Panc1 (cell line): ENCODE results near the gene SPIRE1. TPM values are rescaled to one million over a fixed set of nuclear protein-coding genes. Genes with fewer than 3 reads are reported as not detected.
"Not testable (repeated sequence)": the region's sequence is repeated elsewhere in the genome, so short reads cannot be mapped to it uniquely, and the experiment has no call there.

Experiments used
- ATAC-seq: fragments of 200-7000 bp; cut with Tn5 transposase; 2 replicates; pipeline ENCODE4 v1.9.1; 2020; ENCODE audit warnings: mild to moderate bottlenecking, moderate library complexity
- BruUV-seq: library from RNA; stranded (reverse); fragments of 400-500 nt; replicated peaks from 2 replicates; lab custom pipeline; 2021; lab: Mats Ljungman, UMichigan
- CTCF ChIA-PET: fragments of 300-600 bp; sonication (Branson Sonifier 250); formaldehyde crosslinking; loops from one replicate; lab custom pipeline; 2022; ENCODE audit warnings: antibody characterized with exemption; lab: Charles Lee
- POLR2A ChIA-PET: fragments of 300-600 bp; sonication (Branson Sonifier 250); formaldehyde crosslinking; loops from one replicate; lab custom pipeline; 2022; ENCODE audit warnings: antibody characterized with exemption; lab: Charles Lee
- DNase-seq: peaks from one replicate; pipeline ENCODE4 v3.0.0-alpha.2; 2010; ENCODE audit warnings: low read depth, low spot score
- H3K27ac ChIP-seq: 2 replicates; pipeline ENCODE4 v1.5.1; 2011; ENCODE audit warnings: mild to moderate bottlenecking, low read length, inconsistent platforms
- H3K27me3 ChIP-seq: fragments of 200-500 bp; sonication (Bioruptor generic); 2 replicates; pipeline ENCODE4 v1.6.0; 2014; ENCODE audit warnings: low read length, inconsistent platforms; ENCODE audit not compliant: control insufficient read depth, insufficient read depth
- H3K36me3 ChIP-seq: fragments of 200-500 bp; sonication (Bioruptor generic); 2 replicates; pipeline ENCODE4 v1.5.1; 2014; ENCODE audit warnings: inconsistent platforms, mild to moderate bottlenecking, low read length, moderate library complexity; ENCODE audit not compliant: control insufficient read depth, insufficient read depth
- H3K4me1 ChIP-seq: 2 replicates; pipeline ENCODE4 v1.5.1; 2011; ENCODE audit warnings: inconsistent platforms, mild to moderate bottlenecking, low read length, moderate library complexity; ENCODE audit not compliant: control insufficient read depth, insufficient read depth
- H3K4me3 ChIP-seq, 2 experiments: 2 replicates each; pipeline ENCODE4 v1.5.1; 2011 to 2012; ENCODE audit warnings: low read depth in 2 of 2, low read length in 2 of 2, mild to moderate bottlenecking in 2 of 2, inconsistent platforms in 1 of 2, moderate library complexity in 1 of 2
- H3K9me3 ChIP-seq: fragments of 200-500 bp; sonication (Bioruptor generic); 2 replicates; pipeline ENCODE4 v1.5.1; 2014; ENCODE audit warnings: low read depth, mild to moderate bottlenecking, inconsistent platforms, low read length, moderate library complexity; ENCODE audit not compliant: control insufficient read depth, insufficient read depth
- POLR2AphosphoS5 ChIP-seq: IDR thresholded peaks from 2 replicates; pipeline ENCODE4 v1.6.1; 2012; ENCODE audit warnings: mild to moderate bottlenecking, low read depth, low read length, moderate library complexity
- SIN3A ChIP-seq: IDR thresholded peaks from 2 replicates; pipeline ENCODE4 v1.6.1; 2012; ENCODE audit warnings: low read depth, mild to moderate bottlenecking, low read length, moderate library complexity, borderline replicate concordance; ENCODE audit not compliant: insufficient read depth
- TCF7L2 ChIP-seq: IDR thresholded peaks from 2 replicates; pipeline ENCODE4 v1.6.1; 2011; ENCODE audit warnings: mild to moderate bottlenecking, low read depth, low read length, inconsistent platforms
- in situ Hi-C: cut with HindIII; loops from 2 replicates; pipeline ENCODE4 v1.10.0; 2016; ENCODE audit warnings: low sequenced_read_pairs, low pct_unique_long_range_greater_than_20kb
- intact Hi-C: fragments of 100-400 bp; cut with micrococcal nuclease; formaldehyde crosslinking; loops from one replicate; pipeline ENCODE4 v1.10.0; 2022; ENCODE audit not compliant: unreplicated experiment
- total RNA-seq: library from RNA; stranded (reverse); gene quantifications from one replicate; pipeline ENCODE4 v1.2.1, GENCODE V29; 2021; ENCODE audit not compliant: unreplicated experiment
- TF ChIP-seq, protein P1 (sequence below), 2 experiments: IDR thresholded peaks; 2 replicates each; pipeline ENCODE4 v1.6.1; 2011 to 2012; ENCODE audit warnings: low read depth in 2 of 2, control low read depth in 1 of 2, low read length in 1 of 2, mild to moderate bottlenecking in 1 of 2, moderate library complexity in 1 of 2; ENCODE audit not compliant: insufficient read depth in 1 of 2
- TF ChIP-seq, protein P2 (sequence below): fragments of 450-650 bp; IDR thresholded peaks from 2 replicates; pipeline ENCODE4 v1.5.1; 2017; ENCODE audit warnings: mild to moderate bottlenecking

The SPIRE1 gene
- total RNA-seq, 1 experiment from 2014 or later, result 45.5 TPM

DNA sequence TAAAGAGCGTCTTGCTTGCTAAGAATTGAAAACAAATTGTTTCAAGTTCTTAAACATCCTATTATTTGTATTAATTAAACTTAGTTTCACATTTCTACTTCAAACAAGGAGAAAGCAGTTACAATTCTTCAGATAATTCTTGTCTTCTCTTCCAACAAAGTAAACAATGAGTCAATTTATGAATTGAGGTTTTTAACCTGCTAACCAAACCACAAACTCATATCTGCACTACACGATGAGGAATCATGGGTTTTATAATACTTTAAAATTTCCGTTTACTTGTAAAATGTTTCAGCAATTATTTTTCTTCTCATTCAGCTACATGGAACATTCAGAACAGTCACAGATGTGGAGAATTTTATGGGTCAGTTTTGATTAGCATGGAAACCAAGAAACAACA, 114.2 kb downstream of the SPIRE1 start:
- Histone ChIP-seq H3K9me3 (no peaks in the 10 kb centered on the region; the same call in 1 of the 2 replicates), H3K4me1 (no peaks in the 10 kb centered on the region), H3K4me3 (no peak overlapping the region), H3K36me3 (no peaks in the 10 kb centered on the region), H3K27me3 (no peaks in the 10 kb centered on the region), H3K27ac (no peak overlapping the region)
- in situ Hi-C loops, result no loop called here
- no TSS peak for BruUV-seq
- POLR2A ChIA-PET, result no interaction called here
- intact Hi-C loops, result no loop called here
- ATAC-seq (no peak), DNase-seq (no peak)
- CTCF ChIA-PET, result no interaction called here
- TF ChIP-seq TCF7L2 (no peak), SIN3A (no peak), POLR2AphosphoS5 (no peak)
- TF ChIP-seq, protein P1, sequence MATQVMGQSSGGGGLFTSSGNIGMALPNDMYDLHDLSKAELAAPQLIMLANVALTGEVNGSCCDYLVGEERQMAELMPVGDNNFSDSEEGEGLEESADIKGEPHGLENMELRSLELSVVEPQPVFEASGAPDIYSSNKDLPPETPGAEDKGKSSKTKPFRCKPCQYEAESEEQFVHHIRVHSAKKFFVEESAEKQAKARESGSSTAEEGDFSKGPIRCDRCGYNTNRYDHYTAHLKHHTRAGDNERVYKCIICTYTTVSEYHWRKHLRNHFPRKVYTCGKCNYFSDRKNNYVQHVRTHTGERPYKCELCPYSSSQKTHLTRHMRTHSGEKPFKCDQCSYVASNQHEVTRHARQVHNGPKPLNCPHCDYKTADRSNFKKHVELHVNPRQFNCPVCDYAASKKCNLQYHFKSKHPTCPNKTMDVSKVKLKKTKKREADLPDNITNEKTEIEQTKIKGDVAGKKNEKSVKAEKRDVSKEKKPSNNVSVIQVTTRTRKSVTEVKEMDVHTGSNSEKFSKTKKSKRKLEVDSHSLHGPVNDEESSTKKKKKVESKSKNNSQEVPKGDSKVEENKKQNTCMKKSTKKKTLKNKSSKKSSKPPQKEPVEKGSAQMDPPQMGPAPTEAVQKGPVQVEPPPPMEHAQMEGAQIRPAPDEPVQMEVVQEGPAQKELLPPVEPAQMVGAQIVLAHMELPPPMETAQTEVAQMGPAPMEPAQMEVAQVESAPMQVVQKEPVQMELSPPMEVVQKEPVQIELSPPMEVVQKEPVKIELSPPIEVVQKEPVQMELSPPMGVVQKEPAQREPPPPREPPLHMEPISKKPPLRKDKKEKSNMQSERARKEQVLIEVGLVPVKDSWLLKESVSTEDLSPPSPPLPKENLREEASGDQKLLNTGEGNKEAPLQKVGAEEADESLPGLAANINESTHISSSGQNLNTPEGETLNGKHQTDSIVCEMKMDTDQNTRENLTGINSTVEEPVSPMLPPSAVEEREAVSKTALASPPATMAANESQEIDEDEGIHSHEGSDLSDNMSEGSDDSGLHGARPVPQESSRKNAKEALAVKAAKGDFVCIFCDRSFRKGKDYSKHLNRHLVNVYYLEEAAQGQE (IDR thresholded peaks at IDR 0.05; ENCODE audit: insufficient read depth in 1 of 2, low read depth in 2 of 2, low read length in 1 of 2), result no peak
- TF ChIP-seq, protein P2, sequence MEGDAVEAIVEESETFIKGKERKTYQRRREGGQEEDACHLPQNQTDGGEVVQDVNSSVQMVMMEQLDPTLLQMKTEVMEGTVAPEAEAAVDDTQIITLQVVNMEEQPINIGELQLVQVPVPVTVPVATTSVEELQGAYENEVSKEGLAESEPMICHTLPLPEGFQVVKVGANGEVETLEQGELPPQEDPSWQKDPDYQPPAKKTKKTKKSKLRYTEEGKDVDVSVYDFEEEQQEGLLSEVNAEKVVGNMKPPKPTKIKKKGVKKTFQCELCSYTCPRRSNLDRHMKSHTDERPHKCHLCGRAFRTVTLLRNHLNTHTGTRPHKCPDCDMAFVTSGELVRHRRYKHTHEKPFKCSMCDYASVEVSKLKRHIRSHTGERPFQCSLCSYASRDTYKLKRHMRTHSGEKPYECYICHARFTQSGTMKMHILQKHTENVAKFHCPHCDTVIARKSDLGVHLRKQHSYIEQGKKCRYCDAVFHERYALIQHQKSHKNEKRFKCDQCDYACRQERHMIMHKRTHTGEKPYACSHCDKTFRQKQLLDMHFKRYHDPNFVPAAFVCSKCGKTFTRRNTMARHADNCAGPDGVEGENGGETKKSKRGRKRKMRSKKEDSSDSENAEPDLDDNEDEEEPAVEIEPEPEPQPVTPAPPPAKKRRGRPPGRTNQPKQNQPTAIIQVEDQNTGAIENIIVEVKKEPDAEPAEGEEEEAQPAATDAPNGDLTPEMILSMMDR, result no peak

DNA sequence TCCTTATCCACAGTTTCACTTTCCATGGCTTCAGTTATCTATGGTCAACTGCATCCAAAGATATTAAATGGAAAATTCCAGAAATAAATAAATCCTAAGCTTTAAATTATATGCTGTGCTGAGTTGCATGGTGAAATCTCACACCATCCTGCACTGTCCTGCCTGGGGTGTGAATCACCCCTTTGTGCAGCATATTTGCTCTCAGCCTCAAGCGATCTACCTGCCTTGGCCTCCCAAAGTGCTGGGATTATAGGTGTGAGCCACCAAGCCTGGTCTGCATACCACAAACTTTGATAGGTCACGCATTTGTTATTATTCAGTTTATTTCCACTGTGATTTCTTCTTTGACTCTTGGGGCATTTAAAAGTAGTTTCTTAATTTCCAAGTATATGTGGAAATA, 117.2 kb downstream of the SPIRE1 start:
- Histone ChIP-seq H3K4me3 (no peak overlapping the region), H3K27me3 (no peaks in the 10 kb centered on the region), H3K36me3 (no peaks in the 10 kb centered on the region), H3K9me3 (no peaks in the 10 kb centered on the region; the same call in 1 of the 2 replicates), H3K27ac (no peak overlapping the region), H3K4me1 (no peaks in the 10 kb centered on the region)
- TF ChIP-seq POLR2AphosphoS5 (no peak), SIN3A (no peak), TCF7L2 (no peak)
- TF ChIP-seq, protein P1 (IDR thresholded peaks at IDR 0.05; ENCODE audit: insufficient read depth in 1 of 2, low read depth in 2 of 2, low read length in 1 of 2), result no peak
- TF ChIP-seq, protein P2, result no peak
- ATAC-seq (no peak), DNase-seq (no peak)
- ChIA-PET CTCF (no interaction called here), POLR2A (no interaction called here)
- no TSS peak for BruUV-seq
- in situ Hi-C loops, result no loop called here
- intact Hi-C loops, result no loop called here

DNA sequence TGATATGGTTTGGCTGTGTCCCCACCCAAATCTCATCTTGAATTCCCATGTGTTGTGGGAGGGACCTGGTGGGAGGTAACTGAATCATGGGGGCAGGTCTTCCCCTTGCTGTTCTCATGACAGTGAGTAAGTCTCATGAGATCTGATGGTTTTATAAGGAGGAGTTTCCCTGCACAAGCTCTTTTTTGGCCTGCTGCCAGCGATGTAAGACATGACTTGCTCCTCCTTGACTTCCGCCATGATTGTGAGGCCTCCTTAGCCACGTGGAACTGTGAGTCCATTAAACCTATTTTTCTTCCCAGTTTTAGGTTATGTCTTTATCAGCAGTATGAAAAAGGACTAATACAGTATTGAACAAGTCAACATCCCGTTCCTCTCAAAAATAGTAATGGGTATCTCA, 118.7 kb downstream of the SPIRE1 start:
- BruUV-seq, H3K9me3 ChIP-seq, H3K36me3 ChIP-seq, H3K4me3 ChIP-seq, intact Hi-C loops, H3K27me3 ChIP-seq, POLR2A ChIA-PET, H3K4me1 ChIP-seq, ATAC-seq, in situ Hi-C loops, H3K27ac ChIP-seq, DNase-seq: not testable (repeated sequence)
- CTCF ChIA-PET, result interaction anchor here (0.7 kb wide), 2 partner anchors 58 to 95 kb away, joined by 3 to 10 read pairs; no protein-coding TSS in a partner anchor
